GM12865 (cell line): Measurements from ENCODE around the gene LHX5.

ENCODE experiments used
- DNase-seq: peaks from one replicate; pipeline ENCODE4 v3.0.0; 2010; ENCODE audit warnings: low read depth
- H3K4me3 ChIP-seq: 2 replicates; pipeline ENCODE4 v1.5.1; 2011; ENCODE audit warnings: mild to moderate bottlenecking, low read depth, low read length, control low read depth
- CTCF ChIP-seq: IDR thresholded peaks from 2 replicates; pipeline ENCODE4 v1.5.1; 2011; ENCODE audit warnings: low read length, control low read depth, low read depth, inconsistent platforms; ENCODE audit not compliant: insufficient read depth; ENCODE audit errors: missing control alignments

LHX5 gene

GRCh38 chr12:113440947-113441782, 30.5 kb downstream of the LHX5 start:
- no peak for DNase-seq
- TF ChIP-seq CTCF = no peak
- H3K4me3 ChIP-seq = no peak overlapping the region

GRCh38 chr12:113440336-113440735, 31.3 kb downstream of the LHX5 start:
- no peak for DNase-seq
- no peak overlapping the region for H3K4me3 ChIP-seq
- no peak for TF ChIP-seq CTCF

GRCh38 chr12:113439606-113440030, 32.1 kb downstream of the LHX5 start:
- TF ChIP-seq CTCF = peak; percentile 68

GRCh38 chr12:113439301-113439597, 32.4 kb downstream of the LHX5 start:
- no peak overlapping the region for H3K4me3 ChIP-seq
- DNase-seq = no peak
- TF ChIP-seq CTCF = no peak

More at GRCh38 chr12:113439606-113440030, 32.1 kb downstream of the LHX5 start:
- no peak for DNase-seq
- no peak overlapping the region for H3K4me3 ChIP-seq

- TF ChIP-seq CTCF = no peak
- no peak overlapping the region for H3K4me3 ChIP-seq
- DNase-seq = no peak
Measured at GRCh38 chr12:113438523-113439300, 33.0 kb downstream of the LHX5 start.

- DNase-seq = no peak
- TF ChIP-seq CTCF = no peak
- H3K4me3 ChIP-seq = no peak overlapping the region
Measured at GRCh38 chr12:113437729-113438100, 34.0 kb downstream of the LHX5 start.
